HepG2 (cell line): Measurements from ENCODE around the gene SPA17. TPM values are rescaled to one million over a fixed set of nuclear protein-coding genes. Genes with fewer than 3 reads are reported as not detected.

ENCODE experiments used
- ARNT2 ChIP-seq: sonication (generic); formaldehyde crosslinking; IDR thresholded peaks from 2 replicates; pipeline ENCODE4 v1.8.0; 2022; ENCODE audit warnings: mild to moderate bottlenecking, low read depth, missing genetic modification reagents, moderate library complexity
- ATF6 ChIP-seq: sonication (generic); formaldehyde crosslinking; conservative IDR thresholded peaks from 2 replicates; pipeline ENCODE4 v1.4.0; 2020; ENCODE audit warnings: missing genetic modification reagents
- CEBPB ChIP-seq: IDR thresholded peaks from 2 replicates; pipeline ENCODE4 v1.6.1; 2011; ENCODE audit warnings: low read depth, low read length, improper control_type of control experiment, borderline replicate concordance
- ELF3 ChIP-seq: IDR thresholded peaks from 2 replicates; pipeline ENCODE4 v1.6.1; 2016; ENCODE audit warnings: missing genetic modification reagents, missing compliant biosample characterization
- HES4 ChIP-seq: sonication (generic); formaldehyde crosslinking; IDR thresholded peaks from 2 replicates; pipeline ENCODE4 v1.9.0; 2021; ENCODE audit warnings: mild to moderate bottlenecking, missing genetic modification reagents, borderline replicate concordance
- MTERF4 ChIP-seq: sonication (generic); formaldehyde crosslinking; IDR thresholded peaks from 2 replicates; pipeline ENCODE4 v1.8.0; 2023; ENCODE audit warnings: mild to moderate bottlenecking, missing genetic modification reagents
- PREB ChIP-seq: sonication (generic); formaldehyde crosslinking; IDR thresholded peaks from 2 replicates; pipeline ENCODE4 v1.4.0; 2020; ENCODE audit warnings: missing genetic modification reagents
- RXRA ChIP-seq: sonication (generic); formaldehyde crosslinking; IDR thresholded peaks from 2 replicates; pipeline ENCODE4 v1.5.1; 2020; ENCODE audit warnings: missing genetic modification reagents
- SP4 ChIP-seq: sonication (generic); formaldehyde crosslinking; IDR thresholded peaks from 2 replicates; pipeline ENCODE4 v1.8.1; 2023; ENCODE audit warnings: mild to moderate bottlenecking, missing genetic modification reagents
- ZBTB10 ChIP-seq: sonication (generic); formaldehyde crosslinking; IDR thresholded peaks from 2 replicates; pipeline ENCODE4 v1.4.0; 2020; ENCODE audit warnings: missing genetic modification reagents, borderline replicate concordance
- ZBTB46 ChIP-seq: sonication (generic); formaldehyde crosslinking; IDR thresholded peaks from 2 replicates; pipeline ENCODE4 v1.4.0; 2020; ENCODE audit warnings: mild to moderate bottlenecking, missing genetic modification reagents, borderline replicate concordance
- ZFP62 ChIP-seq: sonication (generic); formaldehyde crosslinking; IDR thresholded peaks from 2 replicates; pipeline ENCODE4 v1.4.0; 2020; ENCODE audit warnings: missing genetic modification reagents
- polyA plus RNA-seq, 8 experiments: library from polyadenylated mRNA; depleted of rRNA in 3 of 8; stranded (reverse) in 7 of 8; unstranded in 1 of 8; fragments of >200 nt; fragmentation: Illumina TruSeq in 4 of 8; extraction: Trizol in 4 of 8; gene quantifications; 2 replicates each; pipeline versions ENCODE4 v1.2.1 to v1.2.3, GENCODE V29; 2011 to 2016; ENCODE audit warnings: low read depth in 4 of 8, missing spikeins in 1 of 8, mixed read lengths in 1 of 8; ENCODE audit not compliant: insufficient read depth in 1 of 8
- total RNA-seq, 5 experiments: library from RNA; depleted of rRNA; stranded (reverse); fragments of >200 nt; fragmentation: Illumina TruSeq; extraction: Trizol; gene quantifications; 2 replicates each; pipeline ENCODE4 v1.2.3, GENCODE V29; 2016; ENCODE audit warnings: low read depth in 1 of 5
- TF ChIP-seq, protein P1 (sequence below): sonication (generic); formaldehyde crosslinking; IDR thresholded peaks from 2 replicates; pipeline ENCODE4 v1.4.0; 2020; ENCODE audit warnings: missing genetic modification reagents, mild to moderate bottlenecking, borderline replicate concordance
- TF ChIP-seq, protein P2 (sequence below): sonication (generic); formaldehyde crosslinking; IDR thresholded peaks from 2 replicates; pipeline ENCODE4 v1.4.0; 2020; ENCODE audit warnings: mild to moderate bottlenecking, missing genetic modification reagents

SPA17 gene
- total and polyA plus RNA-seq, 2 of the 13 experiments (the other 11 are each of a cell fraction or from before 2014, with no cell fraction given), result 4.4 to 8.4 TPM

DNA sequence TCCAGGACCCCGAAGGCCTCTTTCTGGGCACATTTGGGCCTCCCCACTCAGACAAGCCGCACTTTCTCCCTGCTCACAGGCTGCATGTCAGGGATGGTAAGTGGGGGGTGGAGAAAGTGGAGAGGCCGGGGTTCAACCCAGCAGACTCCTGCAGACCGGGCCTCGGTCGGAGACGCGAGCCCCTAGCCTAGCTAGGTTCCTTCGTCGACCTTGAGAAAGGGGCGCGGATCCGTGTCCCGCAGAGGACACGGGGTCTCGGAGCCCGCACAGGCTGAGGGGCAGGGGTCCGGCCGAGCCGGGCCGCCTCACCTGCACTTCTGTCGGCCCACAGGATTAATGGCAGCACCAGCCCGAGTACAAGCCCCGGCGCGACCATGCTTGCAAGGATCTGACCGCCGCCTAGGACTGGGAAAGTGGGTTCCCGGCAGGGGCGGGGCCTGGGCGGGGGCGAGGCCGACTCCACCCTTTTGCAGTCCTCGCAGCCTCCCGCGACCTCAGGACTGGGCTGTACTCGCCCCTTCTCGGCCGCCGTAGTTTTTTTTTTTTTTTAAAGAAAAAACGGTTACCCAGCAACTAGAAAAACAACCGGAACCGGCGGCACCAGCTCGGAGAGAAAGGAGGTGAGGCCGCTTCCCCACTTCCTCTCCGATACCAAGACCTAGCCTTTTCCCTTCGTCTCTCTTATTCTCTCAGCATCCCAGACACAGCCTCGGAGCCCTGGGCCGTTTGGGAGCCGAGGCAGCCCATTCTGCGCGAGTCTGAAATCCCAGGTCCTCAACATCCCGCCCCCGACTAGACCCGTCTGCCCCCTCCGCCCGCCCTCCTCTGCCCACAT is at the start of gene SPA17, which contains the start of gene SIAE (continued):
- TF ChIP-seq, protein P1, sequence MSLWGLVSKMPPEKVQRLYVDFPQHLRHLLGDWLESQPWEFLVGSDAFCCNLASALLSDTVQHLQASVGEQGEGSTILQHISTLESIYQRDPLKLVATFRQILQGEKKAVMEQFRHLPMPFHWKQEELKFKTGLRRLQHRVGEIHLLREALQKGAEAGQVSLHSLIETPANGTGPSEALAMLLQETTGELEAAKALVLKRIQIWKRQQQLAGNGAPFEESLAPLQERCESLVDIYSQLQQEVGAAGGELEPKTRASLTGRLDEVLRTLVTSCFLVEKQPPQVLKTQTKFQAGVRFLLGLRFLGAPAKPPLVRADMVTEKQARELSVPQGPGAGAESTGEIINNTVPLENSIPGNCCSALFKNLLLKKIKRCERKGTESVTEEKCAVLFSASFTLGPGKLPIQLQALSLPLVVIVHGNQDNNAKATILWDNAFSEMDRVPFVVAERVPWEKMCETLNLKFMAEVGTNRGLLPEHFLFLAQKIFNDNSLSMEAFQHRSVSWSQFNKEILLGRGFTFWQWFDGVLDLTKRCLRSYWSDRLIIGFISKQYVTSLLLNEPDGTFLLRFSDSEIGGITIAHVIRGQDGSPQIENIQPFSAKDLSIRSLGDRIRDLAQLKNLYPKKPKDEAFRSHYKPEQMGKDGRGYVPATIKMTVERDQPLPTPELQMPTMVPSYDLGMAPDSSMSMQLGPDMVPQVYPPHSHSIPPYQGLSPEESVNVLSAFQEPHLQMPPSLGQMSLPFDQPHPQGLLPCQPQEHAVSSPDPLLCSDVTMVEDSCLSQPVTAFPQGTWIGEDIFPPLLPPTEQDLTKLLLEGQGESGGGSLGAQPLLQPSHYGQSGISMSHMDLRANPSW (CRISPR knock-in tag), result no peak
- no peak for TF ChIP-seq ATF6 (CRISPR knock-in tag)
- TF ChIP-seq, protein P2, sequence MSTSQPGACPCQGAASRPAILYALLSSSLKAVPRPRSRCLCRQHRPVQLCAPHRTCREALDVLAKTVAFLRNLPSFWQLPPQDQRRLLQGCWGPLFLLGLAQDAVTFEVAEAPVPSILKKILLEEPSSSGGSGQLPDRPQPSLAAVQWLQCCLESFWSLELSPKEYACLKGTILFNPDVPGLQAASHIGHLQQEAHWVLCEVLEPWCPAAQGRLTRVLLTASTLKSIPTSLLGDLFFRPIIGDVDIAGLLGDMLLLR (CRISPR knock-in tag), result no peak; the same call in 1 of the 2 replicates
- peak; percentile 65; the same call in 1 of the 2 replicates for TF ChIP-seq HES4 (CRISPR knock-in tag)
- TF ChIP-seq ZBTB10, result no peak
- TF ChIP-seq CEBPB, result no peak
- TF ChIP-seq RXRA, result peak; percentile 59; the same call in 1 of the 2 replicates
- TF ChIP-seq ZFP62, result no peak
- no peak; the same call in 1 of the 2 replicates for TF ChIP-seq ELF3
- no peak; the same call in 1 of the 2 replicates for TF ChIP-seq ARNT2
- no peak for TF ChIP-seq MTERF4
- peak; percentile 65; the same call in 1 of the 2 replicates for TF ChIP-seq SP4 (CRISPR knock-in tag)
- no peak for TF ChIP-seq ZBTB46 (CRISPR knock-in tag)
- TF ChIP-seq PREB (CRISPR knock-in tag), result no peak
